Endodermal cell (in vitro differentiated cells): ENCODE data around the gene ADCY3. TPM values are rescaled to one million over a fixed set of nuclear protein-coding genes. Genes with fewer than 3 reads are reported as not detected.

Source experiments
- DNase-seq: peaks from one replicate; pipeline ENCODE4 v3.0.0-alpha.2; 2017
- H3K27ac ChIP-seq: 2 replicates; pipeline ENCODE4 v1.5.1; 2013; ENCODE audit warnings: mild to moderate bottlenecking, low read depth, low read length, moderate library complexity
- H3K27me3 ChIP-seq: 2 replicates; pipeline ENCODE4 v1.6.1; 2013; ENCODE audit warnings: mild to moderate bottlenecking, low read length, moderate library complexity; ENCODE audit not compliant: insufficient read depth, control insufficient read depth, poor library complexity, severe bottlenecking
- H3K36me3 ChIP-seq: 2 replicates; pipeline ENCODE4 v1.7.0; 2013; ENCODE audit warnings: mild to moderate bottlenecking, low read length, moderate library complexity; ENCODE audit not compliant: control insufficient read depth, insufficient read depth
- H3K4me1 ChIP-seq: one replicate; pipeline ENCODE4 v1.7.0; 2013; ENCODE audit warnings: low read length; ENCODE audit not compliant: control insufficient read depth, insufficient read depth
- H3K4me3 ChIP-seq: 2 replicates; pipeline ENCODE4 v1.5.1; 2013; ENCODE audit warnings: mild to moderate bottlenecking, low read length, moderate library complexity
- H3K9ac ChIP-seq: 2 replicates; pipeline ENCODE4 v1.6.1; 2013; ENCODE audit warnings: mild to moderate bottlenecking, low read length, moderate library complexity; ENCODE audit not compliant: poor library complexity, severe bottlenecking; ENCODE audit errors: extremely low read depth
- H3K9me3 ChIP-seq: 2 replicates; pipeline ENCODE4 v1.6.1; 2013; ENCODE audit warnings: mild to moderate bottlenecking, low read length, moderate library complexity; ENCODE audit not compliant: control insufficient read depth
- H3K27ac Mint-ChIP-seq: 2 replicates; pipeline ENCODE4 v1.8.0; 2020; ENCODE audit warnings: mixed read lengths
- H3K27me3 Mint-ChIP-seq: 2 replicates; pipeline ENCODE4 v1.8.0; 2021; ENCODE audit warnings: mild to moderate bottlenecking, mixed read lengths; ENCODE audit not compliant: insufficient read depth
- H3K36me3 Mint-ChIP-seq: 2 replicates; pipeline ENCODE4 v1.8.0; 2020; ENCODE audit warnings: low read depth, mixed read lengths
- H3K4me1 Mint-ChIP-seq: 2 replicates; pipeline ENCODE4 v1.8.0; 2020; ENCODE audit warnings: mixed read lengths
- H3K4me3 Mint-ChIP-seq: 2 replicates; pipeline ENCODE4 v1.8.0; 2020; ENCODE audit warnings: mild to moderate bottlenecking, moderate library complexity, mixed read lengths
- H3K9me3 Mint-ChIP-seq: 2 replicates; pipeline ENCODE4 v1.8.0; 2020; ENCODE audit warnings: mild to moderate bottlenecking, mixed read lengths
- CTCF ChIP-seq: fragments of 200-600 bp; sonication (generic); conservative IDR thresholded peaks from 2 replicates; pipeline ENCODE4 v1.5.0; 2021; ENCODE audit warnings: antibody characterized with exemption, mild to moderate bottlenecking
- WGBS, 2 experiments: methylation state at CpG; one replicate each; pipeline versions ENCODE4 v1.1.5 to v1.1.7; 2013; ENCODE audit warnings: missing lambda C conversion rate in 2 of 2, mixed read lengths in 1 of 2; ENCODE audit not compliant: insufficient coverage in 1 of 2, insufficient read length in 1 of 2; 5-methylcytosine and 5-hydroxymethylcytosine counted together
- total RNA-seq, 2 donors: library from RNA; stranded (reverse); fragmentation: NEBNext Ultra II Directional in 1 of 2; extraction: Animal tissue kit (Norgen Biotek cat#: 25700) in 1 of 2; gene quantifications; 2 replicates in 1 of 2; 3 replicates in 1 of 2; pipeline ENCODE4 v1.2.1, GENCODE V29; 2021

The ADCY3 gene
- total RNA-seq, 2 donors from 2014 or later: 29.8 to 41.2 TPM

GRCh38 chr2:24912523-24912922, 7.5 kb downstream of the ADCY3 start:
- peaks cover 4% of the 10 kb centered on the region for H3K9me3 ChIP-seq
- H3K36me3 Mint-ChIP-seq: peaks cover 17% of the 10 kb centered on the region
- no peaks in the 10 kb centered on the region for H3K4me1 Mint-ChIP-seq
- no peaks in the 10 kb centered on the region for H3K27me3 Mint-ChIP-seq
- H3K4me3 ChIP-seq: no peak overlapping the region
- H3K9me3 Mint-ChIP-seq: peaks cover 13% of the 10 kb centered on the region
- H3K36me3 ChIP-seq: peaks cover 3% of the 10 kb centered on the region
- H3K27me3 ChIP-seq: no peaks in the 10 kb centered on the region
- no peak for TF ChIP-seq CTCF
- H3K4me1 ChIP-seq: no peaks in the 10 kb centered on the region
- WGBS, 2 experiments: 93 to 97% methylated on average over 6 to 7 of the region's 7 CpGs
- H3K27ac ChIP-seq: no peak overlapping the region
- H3K27ac Mint-ChIP-seq: no peak overlapping the region
- no peak overlapping the region for H3K4me3 Mint-ChIP-seq
- H3K9ac ChIP-seq: no peak overlapping the region
- no peak for DNase-seq

GRCh38 chr2:24910245-24910644, 9.8 kb downstream of the ADCY3 start:
- H3K9me3 ChIP-seq: peaks cover 4% of the 10 kb centered on the region
- H3K4me1 Mint-ChIP-seq: no peaks in the 10 kb centered on the region
- no peaks in the 10 kb centered on the region for H3K27me3 ChIP-seq
- no peaks in the 10 kb centered on the region for H3K27me3 Mint-ChIP-seq
- 94 to 100% methylated on average over 2 to 3 of the region's 3 CpGs for WGBS, 2 experiments
- no peak overlapping the region for H3K9ac ChIP-seq
- peaks cover 13% of the 10 kb centered on the region for H3K9me3 Mint-ChIP-seq
- H3K4me3 ChIP-seq: no peak overlapping the region
- DNase-seq: peak; percentile 21
- peaks cover 3% of the 10 kb centered on the region for H3K36me3 ChIP-seq
- TF ChIP-seq CTCF: no peak
- H3K36me3 Mint-ChIP-seq: peaks cover 17% of the 10 kb centered on the region
- H3K4me1 ChIP-seq: no peaks in the 10 kb centered on the region
- no peak overlapping the region for H3K27ac ChIP-seq
- no peak overlapping the region for H3K27ac Mint-ChIP-seq
- no peak overlapping the region for H3K4me3 Mint-ChIP-seq

GRCh38 chr2:24909555-24910177, 10.4 kb downstream of the ADCY3 start:
- Histone ChIP-seq H3K9me3 (peaks cover 4% of the 10 kb centered on the region), H3K9ac (no peak overlapping the region), H3K27me3 (no peaks in the 10 kb centered on the region), H3K4me1 (no peaks in the 10 kb centered on the region), H3K36me3 (peaks cover 3% of the 10 kb centered on the region), H3K27ac (no peak overlapping the region), H3K4me3 (no peak overlapping the region)
- no peak for DNase-seq
- WGBS, 2 experiments: 87 to 92% methylated on average over 3 to 5 of the region's 5 CpGs
- H3K4me1 Mint-ChIP-seq: no peaks in the 10 kb centered on the region
- TF ChIP-seq CTCF: no peak
- peaks cover 19% of the 10 kb centered on the region for H3K36me3 Mint-ChIP-seq
- no peak overlapping the region for H3K4me3 Mint-ChIP-seq
- H3K27ac Mint-ChIP-seq: no peak overlapping the region
- H3K27me3 Mint-ChIP-seq: no peaks in the 10 kb centered on the region
- peaks cover 13% of the 10 kb centered on the region for H3K9me3 Mint-ChIP-seq
